Measurements from ENCODE around the gene SLC30A4.

The SLC30A4 gene

DNA sequence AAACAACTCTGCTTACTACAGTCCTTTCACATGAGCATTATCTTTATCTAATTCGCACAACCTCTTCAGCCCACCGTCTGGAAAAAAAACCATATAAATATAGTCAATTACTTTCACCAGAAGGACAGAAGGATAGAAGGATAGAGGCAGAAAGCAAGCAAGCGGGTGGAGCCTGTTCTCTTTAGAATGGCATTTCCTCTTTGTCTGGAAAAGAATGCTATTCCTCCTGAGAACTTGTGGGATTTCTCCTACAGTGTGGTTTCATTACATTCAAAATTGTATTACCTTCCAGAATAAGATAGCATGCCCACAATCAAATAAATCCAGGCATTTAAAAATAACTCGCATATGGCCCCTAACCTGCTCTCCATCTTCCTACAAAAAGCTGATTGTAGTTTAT is 23.1 kb downstream of the SLC30A4 start:
- no peak for DNase-seq

DNA sequence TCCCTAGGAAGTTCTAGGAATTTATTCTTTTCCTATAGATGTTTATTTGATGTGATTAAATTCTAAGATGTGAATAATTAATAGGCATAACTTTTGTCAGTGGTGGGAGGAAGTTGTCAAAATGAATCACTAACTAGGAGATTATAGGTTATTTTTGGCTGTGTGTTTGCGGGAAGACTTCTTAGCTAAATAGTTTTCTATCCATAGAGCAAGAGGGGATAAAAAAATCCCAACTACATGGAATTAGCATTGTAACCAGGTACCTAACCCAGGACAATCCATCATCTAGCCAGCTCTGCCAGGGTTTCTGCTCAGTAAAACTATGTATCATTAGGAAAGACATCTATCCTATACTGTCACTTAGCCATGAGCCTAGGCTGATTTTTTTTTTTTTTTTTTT is 23.9 kb downstream of the SLC30A4 start:
- no peak for DNase-seq

DNA sequence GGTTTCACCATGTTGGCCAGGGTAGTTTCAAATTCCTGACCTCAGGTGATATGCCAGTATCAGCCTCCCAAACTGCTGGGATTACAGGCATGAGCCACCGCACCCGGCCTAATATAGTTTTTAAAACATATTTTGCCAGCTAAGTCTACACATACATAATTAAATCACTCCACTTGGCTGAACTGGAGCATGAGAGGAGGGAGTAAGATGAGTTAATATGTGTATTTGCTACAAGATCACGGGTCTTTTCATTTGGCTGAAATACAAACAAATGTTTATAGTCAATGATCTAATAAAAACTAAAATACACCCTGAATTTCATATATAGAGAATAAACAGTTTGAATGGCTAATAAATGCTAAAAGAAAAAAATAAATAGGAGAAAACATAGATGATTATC is 25.3 kb downstream of the SLC30A4 start:
- no peak for DNase-seq

DNA sequence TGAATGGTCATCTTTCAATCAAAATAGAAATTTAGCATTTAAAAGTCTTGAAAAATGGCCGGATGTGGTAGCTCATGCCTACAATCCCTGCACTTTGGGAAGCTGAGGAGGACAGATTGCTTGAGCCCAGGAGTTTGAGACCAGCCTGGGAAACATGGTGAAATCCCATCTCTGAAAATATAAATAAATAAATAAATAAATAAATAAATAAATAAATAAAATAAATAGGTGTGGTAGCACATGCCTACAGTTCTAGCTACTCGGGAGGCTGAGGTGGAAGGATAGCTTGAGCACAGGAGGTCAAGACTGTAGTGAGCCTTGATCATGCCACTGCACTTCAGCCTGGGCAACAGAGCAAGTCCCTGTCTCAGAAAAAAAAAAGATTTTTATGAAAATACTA is 25.9 kb downstream of the SLC30A4 start:
- DNase-seq, result no peak

DNA sequence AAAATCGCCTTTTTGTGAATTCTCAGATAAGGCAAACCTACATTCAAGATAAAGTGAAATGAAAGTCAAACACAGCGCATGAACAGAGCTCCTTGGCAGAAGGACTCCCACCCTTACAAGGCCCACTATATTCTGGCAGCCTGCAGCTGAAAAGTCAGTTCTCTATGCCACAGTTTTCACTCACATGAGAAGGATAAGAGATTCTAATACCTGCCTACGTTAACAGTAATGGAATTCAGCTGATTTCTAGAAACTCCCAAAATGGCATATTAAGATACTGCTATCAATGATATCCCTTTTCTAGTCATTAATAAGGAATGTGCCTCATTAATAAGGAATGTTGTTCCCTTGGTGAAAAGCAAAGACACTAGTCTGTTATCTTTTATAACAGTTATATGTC is 27.0 kb downstream of the SLC30A4 start:
- DNase-seq, result no peak

GRCh38 chr15:45489690-45490238 is 32.8 kb downstream of the SLC30A4 start:
- no peak for DNase-seq

DNA sequence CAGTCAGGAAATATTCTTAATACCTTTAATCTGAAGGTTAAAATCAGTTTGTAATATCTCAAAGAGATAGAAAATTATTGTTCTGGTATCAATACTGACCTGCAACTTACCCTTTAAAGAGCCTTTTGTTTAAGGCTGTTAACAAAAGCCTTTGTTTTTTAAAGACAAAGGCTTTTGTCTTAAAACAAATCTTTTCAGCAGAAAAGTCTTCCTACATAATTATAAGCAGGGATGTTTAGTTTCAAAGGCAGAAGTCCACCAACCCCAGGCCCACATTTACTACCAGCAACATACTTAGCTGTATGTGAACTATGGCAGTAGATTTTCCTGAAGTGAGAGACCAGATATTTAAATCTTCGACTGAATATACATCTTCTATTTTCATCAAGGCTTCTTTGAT is 36.2 kb downstream of the SLC30A4 start:
- DNase-seq, result no peak

DNA sequence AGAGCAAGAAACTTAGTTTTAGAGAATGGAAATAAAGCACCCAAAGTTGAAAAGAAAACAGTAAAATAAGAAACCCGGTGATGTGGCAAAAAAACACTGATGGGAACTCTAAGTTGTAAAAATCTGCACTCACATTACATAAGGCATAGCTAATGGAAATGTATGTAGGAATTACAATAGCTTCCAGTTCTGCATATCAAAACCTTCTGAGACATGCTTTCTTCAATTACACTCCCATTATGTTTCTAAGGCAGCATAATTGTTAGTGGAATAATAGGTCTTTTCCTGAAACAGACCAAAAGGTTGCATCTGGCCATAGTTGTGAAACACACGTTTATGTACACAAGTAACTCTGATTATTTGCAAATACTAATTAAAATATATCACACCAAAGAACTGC is 41.4 kb downstream of the SLC30A4 start:
- DNase-seq, result no peak

- no peak for DNase-seq
Observed at GRCh38 chr15:45476410-45476809, 46.1 kb downstream of the SLC30A4 start.

DNA sequence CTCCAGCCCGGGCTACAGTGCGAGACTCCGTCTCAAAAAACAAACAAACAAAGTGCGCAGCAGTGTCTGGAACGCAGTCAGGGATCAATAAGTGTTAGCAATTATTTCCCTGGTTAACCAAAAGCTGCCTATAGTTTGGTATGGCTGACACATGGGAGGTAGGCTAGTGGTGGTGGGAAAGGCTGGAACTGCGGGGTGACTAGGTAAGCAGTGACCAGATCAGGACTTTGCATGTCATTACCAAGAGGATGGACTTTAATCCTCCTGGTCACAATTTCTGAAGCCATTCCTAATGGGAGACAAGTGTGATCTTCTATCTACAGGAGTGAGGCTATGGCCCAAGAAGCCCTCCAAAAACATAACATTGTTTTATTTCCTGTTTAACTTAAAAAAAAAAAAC is 47.8 kb downstream of the SLC30A4 start:
- DNase-seq, result no peak

- DNase-seq, result no peak
Observed at GRCh38 chr15:45473068-45473467, 49.5 kb downstream of the SLC30A4 start.

GRCh38 chr15:45471151-45471550 is 51.4 kb downstream of the SLC30A4 start:
- DNase-seq, result no peak

- DNase-seq, result no peak
Observed at GRCh38 chr15:45469441-45469840, 53.1 kb downstream of the SLC30A4 start.

DNA sequence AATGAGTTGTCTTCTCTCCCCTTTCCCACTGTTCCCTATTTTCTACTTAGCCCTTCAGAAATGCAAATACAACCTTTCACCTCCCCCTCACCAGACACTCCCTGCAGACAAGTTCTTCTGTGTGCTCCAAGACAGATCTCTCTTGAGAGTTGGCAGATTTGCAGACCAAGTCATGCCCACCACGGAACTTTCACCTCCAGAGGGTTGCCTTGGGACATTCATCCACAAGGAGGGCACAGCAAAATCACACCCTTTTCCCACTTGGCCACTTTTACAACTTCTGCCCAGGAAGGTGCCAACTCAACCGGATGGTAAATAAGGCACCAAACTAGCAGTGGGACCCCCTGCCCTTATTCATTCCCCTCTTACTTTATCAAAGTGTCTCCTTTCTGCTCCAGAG is 53.5 kb downstream of the SLC30A4 start:
- no peak for DNase-seq

DNA sequence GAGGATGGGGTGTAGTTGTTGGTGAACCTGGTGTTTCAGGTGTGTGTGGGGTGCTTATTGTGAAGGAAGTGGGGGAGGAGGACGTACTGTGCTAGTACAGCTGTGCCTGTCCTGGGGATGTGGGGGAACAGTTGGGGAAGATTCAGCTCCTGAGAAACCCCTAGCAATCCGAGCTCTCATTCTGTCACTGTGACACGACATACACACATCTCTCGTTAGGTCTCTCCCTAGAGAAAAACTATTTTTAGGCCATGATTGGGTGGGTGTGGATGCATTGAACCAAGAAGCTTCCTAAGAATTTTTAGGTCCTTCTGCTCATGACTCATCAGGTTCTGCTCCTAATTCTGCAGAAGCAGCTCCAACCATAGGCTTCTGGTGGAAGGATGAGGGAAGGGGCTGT is 54.3 kb downstream of the SLC30A4 start:
- no peak for DNase-seq

- DNase-seq, result peak; percentile 63
Observed at GRCh38 chr15:45458746-45459403, 63.7 kb downstream of the SLC30A4 start.

GRCh38 chr15:45457641-45458539 is 64.7 kb downstream of the SLC30A4 start:
- DNase-seq, result peak; percentile 81

DNA sequence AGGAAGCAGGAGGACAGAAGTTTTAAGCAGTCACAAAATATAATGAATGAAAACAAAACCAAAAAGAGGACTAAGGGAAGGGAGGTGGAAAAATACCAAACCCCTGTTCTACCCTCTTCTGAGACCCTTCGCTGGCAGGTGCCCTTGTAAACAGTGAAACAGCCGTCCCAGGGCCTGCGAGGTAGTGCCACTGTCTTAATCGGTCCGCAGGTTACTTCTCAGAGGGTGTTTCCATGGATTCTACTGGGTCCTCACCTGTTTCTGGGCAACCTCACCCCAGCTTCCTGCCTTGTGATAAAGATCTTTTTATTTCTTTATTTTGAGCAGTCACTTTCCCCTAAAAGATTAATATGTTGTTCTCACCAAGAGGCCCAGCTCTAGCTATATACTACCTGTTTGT is 65.3 kb downstream of the SLC30A4 start:
- DNase-seq, result no peak

DNA sequence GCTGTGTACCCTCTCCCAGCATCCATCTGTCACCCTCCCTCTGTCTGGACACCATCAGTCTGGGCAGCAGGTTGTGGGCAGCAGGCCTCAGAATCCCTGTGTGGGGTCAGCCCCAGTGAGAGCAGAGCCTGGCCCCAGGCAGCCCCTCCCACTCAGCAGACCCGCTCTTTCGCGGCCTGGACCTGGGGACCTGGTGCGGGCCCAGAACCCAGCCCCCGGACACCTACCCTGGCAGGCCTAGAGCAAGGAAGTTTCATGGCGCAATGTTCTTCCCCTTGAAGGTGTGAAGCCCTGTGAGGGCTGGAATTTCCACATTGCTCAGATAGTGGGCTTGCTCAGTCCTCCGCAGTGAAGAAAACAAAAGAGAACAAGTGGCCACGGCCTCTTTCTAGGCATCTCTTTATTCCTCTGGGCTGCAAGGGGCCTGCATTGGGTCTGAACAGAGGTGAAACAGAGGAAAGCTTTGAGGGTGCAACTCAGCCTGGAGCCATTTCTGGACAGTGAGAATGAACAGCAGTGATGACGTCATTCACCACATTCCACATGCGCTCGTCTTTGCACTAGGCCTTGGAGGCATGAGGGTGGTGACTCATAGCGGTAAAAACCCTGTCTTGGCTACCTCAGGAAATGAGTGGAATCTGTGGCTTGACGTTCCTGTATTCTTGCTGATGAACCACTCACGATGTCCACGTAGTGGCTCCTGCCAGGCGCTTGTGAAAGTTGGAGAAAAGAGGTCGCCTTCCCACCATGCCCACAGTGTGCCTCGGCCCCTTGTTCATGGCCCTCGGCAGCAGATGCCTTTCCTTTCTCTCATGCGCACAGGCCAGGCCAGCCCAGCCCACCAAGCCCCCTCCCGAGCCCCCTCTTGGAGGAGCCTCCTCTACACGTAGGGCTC is 66.1 kb downstream of the SLC30A4 start:
- no peak for DNase-seq

DNA sequence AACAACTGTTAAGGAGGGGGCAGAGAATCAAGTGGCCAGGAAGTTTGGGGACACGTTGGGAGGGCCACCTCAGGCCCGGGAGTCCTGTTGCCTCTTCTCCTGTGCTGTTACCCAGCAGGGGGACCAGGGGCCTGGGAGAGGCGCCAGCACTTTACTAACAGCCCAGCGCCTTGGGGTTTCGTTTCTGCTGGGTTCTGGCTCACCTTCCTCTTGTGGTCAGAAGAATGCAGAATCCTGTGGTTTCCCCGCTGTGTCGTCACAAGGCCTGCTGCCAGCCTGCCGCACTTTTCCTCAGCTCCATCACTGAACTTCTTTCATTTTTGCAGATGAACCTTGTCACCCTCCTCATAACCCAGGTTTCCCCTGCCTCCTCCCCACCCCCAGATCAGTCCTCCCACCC is 67.7 kb downstream of the SLC30A4 start:
- no peak for DNase-seq

GRCh38 chr15:45451265-45451664 is 71.3 kb downstream of the SLC30A4 start:
- DNase-seq, result no peak

- no peak for DNase-seq
Observed at GRCh38 chr15:45449916-45450867, 72.4 kb downstream of the SLC30A4 start.
